K562 (cell line): ENCODE measurements around the gene MICALL2. TPM values are rescaled to one million over a fixed set of nuclear protein-coding genes. Genes with fewer than 3 reads are reported as not detected.

Experiments used
- C11orf30 ChIP-seq: fragments of 450-650 bp; IDR thresholded peaks from 2 replicates; pipeline ENCODE4 v1.6.1; 2016; ENCODE audit warnings: low read depth, mild to moderate bottlenecking
- CTCF ChIP-seq, 3 experiments: IDR thresholded peaks in 2 of 3; conservative IDR thresholded peaks in 1 of 3; 2 replicates each; pipeline ENCODE4 v1.5.1; 2011 to 2012; ENCODE audit warnings: low read length in 3 of 3, mild to moderate bottlenecking in 3 of 3, control low read depth in 2 of 3, improper control_type of control experiment in 1 of 3, inconsistent platforms in 1 of 3, low read depth in 1 of 3, mixed read lengths in 1 of 3, moderate library complexity in 1 of 3; ENCODE audit not compliant: insufficient read depth in 2 of 3
- ETS1 ChIP-seq: conservative IDR thresholded peaks from 2 replicates; pipeline ENCODE4 v1.6.1; 2011; ENCODE audit warnings: low read depth, mild to moderate bottlenecking, low read length; ENCODE audit not compliant: control insufficient read depth
- FUS ChIP-seq: fragments of 200-400 bp; formaldehyde crosslinking; optimal IDR thresholded peaks from 2 replicates; pipeline ENCODE3; 2017; ENCODE audit warnings: low read depth, low read length
- HDAC1 ChIP-seq, 2 experiments: fragments of 450-650 bp; IDR thresholded peaks; 2 replicates each; pipeline ENCODE4 v1.6.1; 2016 to 2017; ENCODE audit warnings: inconsistent platforms in 1 of 2, mild to moderate bottlenecking in 1 of 2, moderate library complexity in 1 of 2
- IFI16 ChIP-seq: fragments of 250-450 bp; sonication (Bioruptor Pico); IDR thresholded peaks from 2 replicates; pipeline ENCODE4 v2.1.2; 2022; ENCODE audit warnings: mild to moderate bottlenecking, inconsistent platforms
- L3MBTL2 ChIP-seq: fragments of 450-650 bp; IDR thresholded peaks from 2 replicates; pipeline ENCODE4 v1.6.1; 2016; ENCODE audit warnings: mild to moderate bottlenecking, moderate library complexity
- MTF1 ChIP-seq: fragments of 250-450 bp; sonication (Bioruptor Pico); IDR thresholded peaks from 2 replicates; pipeline ENCODE4 v1.9.0; 2021; ENCODE audit warnings: moderate library complexity, mild to moderate bottlenecking, inconsistent platforms, borderline replicate concordance
- MXI1 ChIP-seq: IDR thresholded peaks from 2 replicates; pipeline ENCODE4 v1.6.1; 2011; ENCODE audit warnings: low read depth, mild to moderate bottlenecking, improper control_type of control experiment, low read length
- NFIC ChIP-seq: fragments of 450-650 bp; IDR thresholded peaks from 2 replicates; pipeline ENCODE4 v1.6.1; 2017; ENCODE audit warnings: mild to moderate bottlenecking, inconsistent platforms
- PML ChIP-seq: IDR thresholded peaks from 2 replicates; pipeline ENCODE4 v1.6.1; 2012; ENCODE audit warnings: low read length, inconsistent platforms
- RAD21 ChIP-seq, 2 experiments: fragments of 250-450 bp in 1 of 2; fragments of 450-650 bp in 1 of 2; sonication (Bioruptor Pico) in 1 of 2; formaldehyde crosslinking in 1 of 2; IDR thresholded peaks in 1 of 2; conservative IDR thresholded peaks in 1 of 2; 2 replicates each; pipeline versions ENCODE4 v1.4.0 to v1.8.0; 2020 to 2022; ENCODE audit warnings: mild to moderate bottlenecking in 2 of 2, moderate library complexity in 1 of 2
- SFPQ ChIP-seq: fragments of 200-400 bp; formaldehyde crosslinking; IDR thresholded peaks from 2 replicates; pipeline ENCODE4 v1.6.1; 2017; ENCODE audit warnings: mild to moderate bottlenecking, low read depth, low read length, moderate library complexity
- SIN3B ChIP-seq: fragments of 450-650 bp; IDR thresholded peaks from 2 replicates; pipeline ENCODE4 v1.6.1; 2017; ENCODE audit warnings: low read depth, mild to moderate bottlenecking, moderate library complexity
- SMARCB1 ChIP-seq: IDR thresholded peaks from 2 replicates; pipeline ENCODE4 v1.6.1; 2011; ENCODE audit warnings: improper control_type of control experiment, low read depth; ENCODE audit not compliant: insufficient read length
- TFAP4 ChIP-seq: sonication (generic); formaldehyde crosslinking; IDR thresholded peaks from 2 replicates; pipeline ENCODE4 v1.8.0; 2022; ENCODE audit warnings: missing genetic modification reagents, mild to moderate bottlenecking, moderate library complexity, borderline replicate concordance
- TGIF2 ChIP-seq: sonication (generic); formaldehyde crosslinking; IDR thresholded peaks from 2 replicates; pipeline ENCODE4 v1.8.1; 2022; ENCODE audit warnings: mild to moderate bottlenecking, missing genetic modification reagents, moderate library complexity
- ZNF124 ChIP-seq: sonication (generic); formaldehyde crosslinking; IDR thresholded peaks from 2 replicates; pipeline ENCODE4 v1.8.1; 2022; ENCODE audit warnings: missing genetic modification reagents
- ZNF212 ChIP-seq: fragments of 450-650 bp; formaldehyde crosslinking; IDR thresholded peaks from 2 replicates; pipeline ENCODE4 v1.4.0; 2020; ENCODE audit warnings: mild to moderate bottlenecking
- ZNF24 ChIP-seq: fragments of 450-650 bp; IDR thresholded peaks from 2 replicates; pipeline ENCODE4 v1.6.1; 2016
- ZNF707 ChIP-seq: fragments of 250-450 bp; sonication (Bioruptor Pico); conservative IDR thresholded peaks from 2 replicates; pipeline ENCODE4 v1.8.0; 2022; ENCODE audit warnings: inconsistent platforms, mild to moderate bottlenecking, moderate library complexity
- ZNF76 ChIP-seq: fragments of 250-450 bp; sonication (Bioruptor Pico); IDR thresholded peaks from 2 replicates; pipeline ENCODE4 v1.4.0; 2020; ENCODE audit warnings: mild to moderate bottlenecking, moderate library complexity, borderline replicate concordance
- polyA plus RNA-seq, 8 experiments: library from polyadenylated mRNA; depleted of rRNA in 4 of 8; stranded (reverse) in 5 of 8; unstranded in 3 of 8; fragments of >200 nt; fragmentation: Nextera tagmentation in 2 of 8; fragmentation: Illumina TruSeq in 1 of 8; extraction: Ambion mirVana in 2 of 8; extraction: Trizol in 1 of 8; gene quantifications; 2 replicates each; pipeline versions ENCODE4 v1.2.1 to v1.2.3, GENCODE V29; 2011 to 2014; ENCODE audit warnings: inconsistent platforms in 1 of 8, missing spikeins in 1 of 8
- total RNA-seq, 7 experiments: library from RNA; depleted of rRNA in 6 of 7; stranded (reverse); fragments of >200 nt in 6 of 7; fragmentation: Illumina TruSeq in 2 of 7; extraction: Trizol in 2 of 7; gene quantifications; 2 replicates each; pipeline versions ENCODE4 v1.2.1 to v1.2.3, GENCODE V29; 2011 to 2021; ENCODE audit warnings: low replicate concordance in 1 of 7

Gene MICALL2
- total and polyA plus RNA-seq, 9 of the 15 experiments (the other 6 are each of a cell fraction or from before 2014, with no cell fraction given): 1.8 to 103 (median 17.0) TPM

- TF ChIP-seq TFAP4 (peak; percentile 96), ZNF707 (CRISPR knock-in tag) (no peak), SIN3B (no peak; the same call in 1 of the 2 replicates), RAD21 (CRISPR knock-in tag; conservative IDR thresholded peaks at IDR 0.05 in 1 of 2, IDR thresholded peaks at IDR 0.05 in 1 of 2) (peak; percentile 83 to 89), ZNF24 (peak; percentile 73; the same call in 1 of the 2 replicates), IFI16 (CRISPR knock-in tag) (no peak), HDAC1 (IDR thresholded peaks at IDR 0.05) (peak in 1 of 2 experiments; percentile 37; a peak in 1 of 4 replicates), NFIC (peak; percentile 98), PML (no peak), MXI1 (0 out of 2 replicates have a peak, but pooled peaks have one; percentile 23), L3MBTL2 (peak; percentile 88), SMARCB1 (no peak), ZNF212 (CRISPR knock-in tag) (no peak), C11orf30 (no peak), CTCF (IDR thresholded peaks at IDR 0.05 in 2 of 3, conservative IDR thresholded peaks at IDR 0.05 in 1 of 3; ENCODE audit: insufficient read depth in 2 of 3, low read depth in 1 of 3, low read length in 3 of 3) (peak; percentile 84 to 91 (median 90)), SFPQ (no peak), ZNF76 (no peak), FUS (no peak), ETS1 (no peak), TGIF2 (CRISPR knock-in tag) (no peak), ZNF124 (CRISPR knock-in tag) (no peak), MTF1 (CRISPR knock-in tag) (no peak)
Observed at GRCh38 chr7:1412322-1413261, 46.7 kb downstream of the MICALL2 start (continued).
